T-cell (primary cell): ENCODE data around the gene SZRD1. TPM values are rescaled to one million over a fixed set of nuclear protein-coding genes. Genes with fewer than 3 reads are reported as not detected.

Source experiments
- ATAC-seq, 4 experiments: fragments of 200-7000 bp in 3 of 4; fragments of 150-1000 bp in 1 of 4; cut with Tn5 transposase; replicated peaks in 1 of 4; 1 replicate in 3 of 4; 2 replicates in 1 of 4; pipeline ENCODE4 v1.10.0; 2021; ENCODE audit warnings: moderate library complexity in 3 of 4, mild to moderate bottlenecking in 2 of 4, moderate number of reproducible peaks in 1 of 4
- CTCF ChIA-PET, 2 donors: fragments of 300-600 bp; sonication (Branson Sonifier 250); formaldehyde crosslinking; loops; one replicate each; lab custom pipeline; 2022; ENCODE audit warnings: antibody characterized with exemption in 2 of 2; lab: Charles Lee
- POLR2A ChIA-PET, 2 donors: fragments of 300-600 bp; sonication (Branson Sonifier 250); formaldehyde crosslinking; loops; one replicate each; lab custom pipeline; 2022; ENCODE audit warnings: antibody characterized with exemption in 2 of 2; lab: Charles Lee
- DNase-seq, 35 experiments: peaks; one replicate each; pipeline versions ENCODE4 v3.0.0 to v3.0.0-alpha.2; 2013 to 2023
- H3K27ac ChIP-seq: one replicate; pipeline ENCODE4 v1.5.1; 2013; ENCODE audit warnings: low read length
- H3K27me3 ChIP-seq, 2 experiments: replicated peaks in 1 of 2; 1 replicate in 1 of 2; 2 replicates in 1 of 2; pipeline versions ENCODE4 v1.6.1 to v1.7.0; 2013; ENCODE audit warnings: low read length in 1 of 2, mixed read lengths in 1 of 2; ENCODE audit not compliant: control insufficient read depth in 2 of 2, insufficient read depth in 2 of 2; ENCODE audit errors: extremely low read depth in 1 of 2
- H3K36me3 ChIP-seq, 2 donors: 1 replicate in 1 of 2; 2 replicates in 1 of 2; pipeline versions ENCODE4 v1.6.1 to v1.7.0; 2013; ENCODE audit warnings: low read length in 1 of 2; ENCODE audit not compliant: control insufficient read depth in 2 of 2, insufficient read depth in 1 of 2; ENCODE audit errors: extremely low read depth in 1 of 2
- H3K4me1 ChIP-seq, 2 experiments: 1 replicate in 1 of 2; 2 replicates in 1 of 2; pipeline versions ENCODE4 v1.6.1 to v1.7.0; 2013; ENCODE audit warnings: low read length in 2 of 2, mixed read lengths in 1 of 2; ENCODE audit not compliant: insufficient read depth in 2 of 2, control insufficient read depth in 1 of 2; ENCODE audit errors: extremely low read depth in 1 of 2
- H3K4me3 ChIP-seq, 2 donors: 1 replicate in 1 of 2; 2 replicates in 1 of 2; pipeline versions ENCODE4 v1.5.1 to v1.7.0; 2013; ENCODE audit warnings: mild to moderate bottlenecking in 2 of 2, low read length in 1 of 2, moderate library complexity in 1 of 2; ENCODE audit not compliant: control insufficient read depth in 1 of 2; ENCODE audit errors: extremely low read depth in 1 of 2
- H3K9me3 ChIP-seq: 2 replicates; pipeline ENCODE4 v1.7.0; 2013
- H3K27ac Mint-ChIP-seq, 2 donors: one replicate each; pipeline ENCODE4 v1.8.0; 2020 to 2021; ENCODE audit warnings: mild to moderate bottlenecking in 2 of 2, mixed read lengths in 2 of 2
- H3K27me3 Mint-ChIP-seq, 2 donors: one replicate each; pipeline ENCODE4 v1.8.0; 2021 to 2022; ENCODE audit warnings: mixed read lengths in 2 of 2
- H3K36me3 Mint-ChIP-seq: one replicate; pipeline ENCODE4 v1.8.0; 2021; ENCODE audit warnings: mixed read lengths
- H3K4me1 Mint-ChIP-seq, 3 donors: one replicate each; pipeline ENCODE4 v1.8.0; 2020 to 2022; ENCODE audit warnings: mixed read lengths in 3 of 3, mild to moderate bottlenecking in 1 of 3
- H3K4me3 Mint-ChIP-seq, 3 donors: one replicate each; pipeline ENCODE4 v1.8.0; 2020 to 2022; ENCODE audit warnings: mild to moderate bottlenecking in 3 of 3, mixed read lengths in 3 of 3, moderate library complexity in 3 of 3
- H3K9me3 Mint-ChIP-seq, 3 donors: one replicate each; pipeline ENCODE4 v1.8.0; 2020 to 2022; ENCODE audit warnings: mixed read lengths in 3 of 3
- WGBS: methylation state at CpG from one replicate; pipeline ENCODE4 v1.1.5; 2013; ENCODE audit warnings: missing lambda C conversion rate; ENCODE audit not compliant: insufficient coverage; 5-methylcytosine and 5-hydroxymethylcytosine counted together
- total RNA-seq, 35 experiments: library from RNA in 6 of 35; stranded (reverse) in 6 of 35; fragments of 120-200 nt in 1 of 35; gene quantifications; one replicate each; pipeline versions ENCODE4 v1.2.1 to v1.2.4 and lab custom pipeline; 2013 to 2026

SZRD1 gene
- total RNA-seq, 5 donors from 2014 or later (not counting 1 experiment from before 2014, with no cell fraction given), result 87.2 to 122 (median 106) TPM

- no peaks in the 10 kb centered on the region for H3K9me3 ChIP-seq
- Mint-ChIP-seq H3K27me3 (peaks cover 0 to 1% of the 10 kb centered on the region in 2 donors), H3K9me3 (no peaks in the 10 kb centered on the region), H3K4me3 (no peak overlapping the region), H3K36me3 (no peaks in the 10 kb centered on the region), H3K4me1 (no peaks in the 10 kb centered on the region), H3K27ac (no peak overlapping the region)
- no peak for ATAC-seq
- peaks cover 0 to 9% of the 10 kb centered on the region in 2 experiments for H3K27me3 ChIP-seq
- no peak overlapping the region for H3K27ac ChIP-seq
- DNase-seq, result no peak
- WGBS, result 73% methylated on average over 2 of the region's 3 CpGs
- ChIA-PET CTCF (no interaction called here), POLR2A (no interaction called here)
- H3K4me1 ChIP-seq, result no peaks in the 10 kb centered on the region
- no peaks in the 10 kb centered on the region for H3K36me3 ChIP-seq
- no peak overlapping the region for H3K4me3 ChIP-seq
Measured at GRCh38 chr1:16413191-16413590, 46.1 kb downstream of the SZRD1 start.

- H3K9me3 ChIP-seq, result no peaks in the 10 kb centered on the region
- Mint-ChIP-seq H3K27me3 (no peaks in the 10 kb centered on the region), H3K9me3 (no peaks in the 10 kb centered on the region), H3K4me3 (peak overlapping the region in 1 of 3 donors; percentile 80), H3K27ac (peak overlapping the region; percentile 25 to 65), H3K4me1 (peaks cover 23 to 36% (median 35%) of the 10 kb centered on the region in 3 donors), H3K36me3 (no peaks in the 10 kb centered on the region)
- H3K27ac ChIP-seq, result no peak overlapping the region
- POLR2A ChIA-PET, result no interaction called here
- ATAC-seq (no peak), DNase-seq (no peak)
- no peak overlapping the region for H3K4me3 ChIP-seq
- H3K36me3 ChIP-seq, result no peaks in the 10 kb centered on the region
- CTCF ChIA-PET, result no interaction called here
- WGBS, result 84% methylated on average over 6 of the region's 7 CpGs
- peaks cover 0 to 2% of the 10 kb centered on the region in 2 experiments for H3K27me3 ChIP-seq
- peaks cover 10 to 30% of the 10 kb centered on the region in 2 experiments for H3K4me1 ChIP-seq
Measured at GRCh38 chr1:16418823-16419425, 51.9 kb downstream of the SZRD1 start.

GRCh38 chr1:16420424-16421118, 53.5 kb downstream of the SZRD1 start:
- ChIA-PET POLR2A (interaction anchor here in 1 of 2 donors (0.6 kb wide), 2 partner anchors 57 to 214 kb away, joined by 4 to 8 read pairs; no protein-coding TSS in a partner anchor), CTCF (no interaction called here)
- Histone ChIP-seq H3K9me3 (no peaks in the 10 kb centered on the region), H3K4me3 (peak overlapping the region in 1 of 2 donors; percentile 6), H3K36me3 (no peaks in the 10 kb centered on the region), H3K27ac (peak overlapping the region; percentile 70), H3K4me1 (peaks cover 10 to 30% of the 10 kb centered on the region in 2 experiments), H3K27me3 (no peaks in the 10 kb centered on the region)
- H3K4me1 Mint-ChIP-seq, result peaks cover 23 to 36% (median 35%) of the 10 kb centered on the region in 3 donors
- peak overlapping the region; percentile 52 to 80 (median 62) for H3K4me3 Mint-ChIP-seq
- H3K27ac Mint-ChIP-seq, result peak overlapping the region; percentile 93 to 95
- 38% methylated on average over 7 of the region's 9 CpGs for WGBS
- H3K9me3 Mint-ChIP-seq, result no peaks in the 10 kb centered on the region
- no peaks in the 10 kb centered on the region for H3K27me3 Mint-ChIP-seq
- peak; percentile 14 to 74 (median 41) for DNase-seq
- H3K36me3 Mint-ChIP-seq, result no peaks in the 10 kb centered on the region
- peak; percentile 96 to 98 (median 98) for ATAC-seq

DNA sequence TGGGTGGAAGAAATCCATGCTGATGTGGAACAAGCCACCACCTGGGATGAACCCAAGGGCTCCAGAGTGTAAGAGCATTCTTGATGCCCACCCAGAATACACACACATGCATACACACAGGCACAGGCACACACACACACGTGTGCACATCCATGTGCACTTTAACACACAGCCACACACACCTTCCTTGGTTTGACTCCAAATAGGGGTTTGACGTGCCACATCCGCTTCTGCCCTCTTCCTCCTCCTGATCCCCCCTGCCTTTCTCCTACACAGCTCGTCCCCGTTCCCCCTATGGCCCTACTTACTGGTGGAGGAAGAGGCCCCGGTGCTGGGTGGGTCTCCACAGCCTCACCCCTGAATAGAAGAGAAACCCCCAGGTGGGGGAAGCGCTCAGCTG, 54.2 kb downstream of the SZRD1 start:
- ATAC-seq, result peak; percentile 12 to 48 (median 40)
- Histone ChIP-seq H3K36me3 (no peaks in the 10 kb centered on the region), H3K9me3 (no peaks in the 10 kb centered on the region), H3K27ac (peak overlapping the region; percentile 70), H3K27me3 (no peaks in the 10 kb centered on the region), H3K4me1 (peaks cover 10 to 30% of the 10 kb centered on the region in 2 experiments), H3K4me3 (no peak overlapping the region)
- Mint-ChIP-seq H3K4me1 (peaks cover 23 to 36% (median 35%) of the 10 kb centered on the region in 3 donors), H3K9me3 (no peaks in the 10 kb centered on the region), H3K4me3 (peak overlapping the region; percentile 21 to 80 (median 52)), H3K27ac (peak overlapping the region; percentile 93 to 95), H3K27me3 (no peaks in the 10 kb centered on the region), H3K36me3 (no peaks in the 10 kb centered on the region)
- ChIA-PET CTCF (no interaction called here), POLR2A (interaction anchor here in 1 of 2 donors (0.6 kb wide), 2 partner anchors 58 to 214 kb away, joined by 4 to 8 read pairs; no protein-coding TSS in a partner anchor)
- DNase-seq, result peak in 1 of 35 experiments; percentile 27
- WGBS, result 72% methylated on average over 2 of the region's 7 CpGs

- Mint-ChIP-seq H3K4me3 (peak overlapping the region in 1 of 3 donors; percentile 80), H3K27me3 (no peaks in the 10 kb centered on the region), H3K4me1 (peaks cover 23 to 36% (median 35%) of the 10 kb centered on the region in 3 donors), H3K9me3 (no peaks in the 10 kb centered on the region), H3K27ac (peak overlapping the region in 1 of 2 donors; percentile 44), H3K36me3 (no peaks in the 10 kb centered on the region)
- DNase-seq, result no peak
- peaks cover 10 to 30% of the 10 kb centered on the region in 2 experiments for H3K4me1 ChIP-seq
- no peak for ATAC-seq
- H3K4me3 ChIP-seq, result no peak overlapping the region
- CTCF ChIA-PET, result no interaction called here
- no peaks in the 10 kb centered on the region for H3K27me3 ChIP-seq
- 100% methylated on average over 2 of the region's 7 CpGs for WGBS
- no peaks in the 10 kb centered on the region for H3K36me3 ChIP-seq
- peak overlapping the region; percentile 70 for H3K27ac ChIP-seq
- H3K9me3 ChIP-seq, result no peaks in the 10 kb centered on the region
- POLR2A ChIA-PET, result no interaction called here
Measured at GRCh38 chr1:16422041-16422440, 55.0 kb downstream of the SZRD1 start.
